CD14-positive monocyte (primary cell): Measurements from ENCODE around the gene DNAAF5. TPM values are rescaled to one million over a fixed set of nuclear protein-coding genes. Genes with fewer than 3 reads are reported as not detected.

ENCODE experiments used
- DNase-seq, 3 donors: peaks; one replicate each; pipeline ENCODE4 v3.0.0-alpha.2; 2011 to 2022
- H2AFZ ChIP-seq: 2 replicates; pipeline ENCODE4 v1.6.0; 2012; ENCODE audit warnings: mild to moderate bottlenecking, low read depth, low read length, inconsistent platforms; ENCODE audit not compliant: insufficient read depth, poor library complexity, severe bottlenecking
- H3K27ac ChIP-seq, 2 donors: 1 replicate in 1 of 2; 2 replicates in 1 of 2; pipeline ENCODE4 v1.5.1; 2012 to 2013; ENCODE audit warnings: low read length in 2 of 2, control low read depth in 1 of 2, inconsistent platforms in 1 of 2, low read depth in 1 of 2, mild to moderate bottlenecking in 1 of 2
- H3K27me3 ChIP-seq, 2 donors: one replicate each; pipeline versions ENCODE4 v1.6.0 to v1.6.1; 2011 to 2013; ENCODE audit warnings: low read length in 2 of 2; ENCODE audit not compliant: control insufficient read depth in 2 of 2, insufficient read depth in 2 of 2
- H3K36me3 ChIP-seq, 2 donors: replicated peaks in 1 of 2; 1 replicate in 1 of 2; 2 replicates in 1 of 2; pipeline versions ENCODE4 v1.5.1 to v1.6.1; 2012 to 2013; ENCODE audit warnings: low read length in 2 of 2, control low read depth in 1 of 2, inconsistent platforms in 1 of 2, mild to moderate bottlenecking in 1 of 2; ENCODE audit not compliant: insufficient read depth in 2 of 2, control insufficient read depth in 1 of 2
- H3K4me1 ChIP-seq, 2 donors: 1 replicate in 1 of 2; 2 replicates in 1 of 2; pipeline versions ENCODE4 v1.5.1 to v1.6.1; 2012 to 2013; ENCODE audit warnings: low read length in 2 of 2, control low read depth in 1 of 2, inconsistent platforms in 1 of 2, mild to moderate bottlenecking in 1 of 2, moderate library complexity in 1 of 2; ENCODE audit not compliant: insufficient read depth in 2 of 2, control insufficient read depth in 1 of 2
- H3K4me2 ChIP-seq: replicated peaks from 2 replicates; pipeline ENCODE3; 2012; ENCODE audit warnings: low read length, moderate library complexity, mild to moderate bottlenecking; ENCODE audit not compliant: poor library complexity, severe bottlenecking; ENCODE audit errors: extremely low read depth
- H3K4me3 ChIP-seq, 3 experiments: fragments of 200-600 bp in 1 of 3; sonication (generic) in 1 of 3; replicated peaks in 1 of 3; 1 replicate in 2 of 3; 2 replicates in 1 of 3; pipeline ENCODE4 v1.5.1; 2011 to 2013; ENCODE audit warnings: low read length in 3 of 3, mild to moderate bottlenecking in 3 of 3, control low read depth in 2 of 3, low read depth in 2 of 3, inconsistent platforms in 1 of 3, moderate library complexity in 1 of 3
- H3K79me2 ChIP-seq: 2 replicates; pipeline ENCODE4 v1.6.0; 2012; ENCODE audit warnings: mild to moderate bottlenecking, control low read depth, inconsistent platforms, low read length, moderate library complexity; ENCODE audit not compliant: insufficient read depth
- H3K9ac ChIP-seq: 2 replicates; pipeline ENCODE4 v1.6.0; 2017; ENCODE audit warnings: low read length, mild to moderate bottlenecking; ENCODE audit not compliant: insufficient read depth, poor library complexity, severe bottlenecking
- H3K9me3 ChIP-seq, 2 donors: replicated peaks in 1 of 2; 1 replicate in 1 of 2; 2 replicates in 1 of 2; pipeline versions ENCODE4 v1.5.1 to v1.6.1; 2012 to 2013; ENCODE audit warnings: low read length in 2 of 2, control low read depth in 1 of 2; ENCODE audit not compliant: control insufficient read depth in 1 of 2, insufficient read depth in 1 of 2
- H4K20me1 ChIP-seq: 2 replicates; pipeline ENCODE4 v1.6.0; 2012; ENCODE audit warnings: mild to moderate bottlenecking, low read length, control low read depth, moderate library complexity; ENCODE audit not compliant: insufficient read depth
- H3K27ac Mint-ChIP-seq, 7 donors: one replicate each; pipeline ENCODE4 v1.8.0; 2020; ENCODE audit warnings: mild to moderate bottlenecking in 7 of 7, mixed read lengths in 7 of 7, moderate library complexity in 6 of 7, inconsistent platforms in 2 of 7
- H3K27me3 Mint-ChIP-seq, 3 donors: one replicate each; pipeline ENCODE4 v1.8.0; 2021 to 2022; ENCODE audit warnings: low read depth in 3 of 3, mild to moderate bottlenecking in 3 of 3, mixed read lengths in 3 of 3, moderate library complexity in 3 of 3, inconsistent platforms in 1 of 3
- H3K36me3 Mint-ChIP-seq, 2 donors: one replicate each; pipeline ENCODE4 v1.8.0; 2020; ENCODE audit warnings: mixed read lengths in 2 of 2, inconsistent platforms in 1 of 2, mild to moderate bottlenecking in 1 of 2
- H3K4me1 Mint-ChIP-seq: one replicate; pipeline ENCODE4 v1.8.0; 2020; ENCODE audit warnings: mild to moderate bottlenecking, mixed read lengths
- H3K4me3 Mint-ChIP-seq, 2 donors: one replicate each; pipeline ENCODE4 v1.8.0; 2020; ENCODE audit warnings: mild to moderate bottlenecking in 2 of 2, mixed read lengths in 2 of 2, moderate library complexity in 1 of 2
- H3K9me3 Mint-ChIP-seq, 7 donors: one replicate each; pipeline ENCODE4 v1.8.0; 2020 to 2022; ENCODE audit warnings: mixed read lengths in 7 of 7, mild to moderate bottlenecking in 6 of 7, moderate library complexity in 6 of 7, inconsistent platforms in 2 of 7
- CTCF ChIP-seq: fragments of 200-600 bp; IDR thresholded peaks from one replicate; pipeline ENCODE4 v1.8.0; 2022; ENCODE audit warnings: antibody characterized with exemption, mild to moderate bottlenecking
- WGBS: methylation state at CpG from one replicate; pipeline ENCODE4 v1.1.5; 2013; ENCODE audit warnings: missing lambda C conversion rate; ENCODE audit not compliant: insufficient coverage; 5-methylcytosine and 5-hydroxymethylcytosine counted together
- intact Hi-C, 2 donors: fragments of 100-400 bp; cut with micrococcal nuclease; formaldehyde crosslinking; loops; one replicate each; pipeline versions ENCODE4 v1.15.0 to v1.15.1; 2023
- polyA plus RNA-seq, 3 donors: library from polyadenylated mRNA; depleted of rRNA in 1 of 3; unstranded in 2 of 3; stranded (reverse) in 1 of 3; fragments of 300-500 nt in 2 of 3; fragments of >200 nt in 1 of 3; fragmentation: Illumina TruSeq in 2 of 3; gene quantifications; 1 replicate in 2 of 3; 2 replicates in 1 of 3; pipeline ENCODE4 v1.2.3, GENCODE V29; 2012 to 2021

DNAAF5 gene
- polyA plus RNA-seq, 3 donors: 1.2 to 9.6 (median 2.0) TPM

GRCh38 chr7:727806-728460 lies 1.4 kb downstream of the DNAAF5 start:
- peaks cover 15 to 16% of the 10 kb centered on the region in 2 donors for H3K36me3 Mint-ChIP-seq
- no peak overlapping the region for H3K27ac ChIP-seq
- H3K27ac Mint-ChIP-seq: no peak overlapping the region
- H3K9me3 ChIP-seq: peaks cover 7 to 9% of the 10 kb centered on the region in 2 donors
- no peaks in the 10 kb centered on the region for H3K79me2 ChIP-seq
- WGBS: 70% methylated on average over 9 of the region's 21 CpGs
- no peaks in the 10 kb centered on the region for H4K20me1 ChIP-seq
- H3K27me3 Mint-ChIP-seq: peaks cover 0 to 3% (median 2%) of the 10 kb centered on the region in 3 donors
- H3K4me1 ChIP-seq: peaks cover 13 to 15% of the 10 kb centered on the region in 2 donors
- no peak overlapping the region for H2AFZ ChIP-seq
- peak overlapping the region; percentile 79 for H3K4me2 ChIP-seq
- TF ChIP-seq CTCF: no peak
- peaks cover 17% of the 10 kb centered on the region for H3K4me1 Mint-ChIP-seq
- H3K9ac ChIP-seq: no peak overlapping the region
- peaks cover 16 to 29% (median 22%) of the 10 kb centered on the region in 7 donors for H3K9me3 Mint-ChIP-seq
- DNase-seq: no peak
- intact Hi-C loops: loop anchor here in 1 of 2 donors (10.0 kb wide), 1 partner anchor 123 kb away; no protein-coding TSS in a partner anchor
- H3K36me3 ChIP-seq: peaks cover 13 to 30% of the 10 kb centered on the region in 2 donors
- H3K4me3 ChIP-seq: peak overlapping the region in 1 of 3 experiments; percentile 80
- H3K27me3 ChIP-seq: no peaks in the 10 kb centered on the region
- H3K4me3 Mint-ChIP-seq: peak overlapping the region; percentile 6 to 86

- H3K9me3 Mint-ChIP-seq: peaks cover 14 to 22% (median 21%) of the 10 kb centered on the region in 7 donors
- no peak for TF ChIP-seq CTCF
- DNase-seq: no peak
Measured at GRCh38 chr7:728602-729001, 2.1 kb downstream of the DNAAF5 start.

More at GRCh38 chr7:728602-729001, 2.1 kb downstream of the DNAAF5 start:
- no peak overlapping the region for H3K4me3 Mint-ChIP-seq
- H3K9me3 ChIP-seq: peaks cover 5% of the 10 kb centered on the region in 2 donors
- peaks cover 17% of the 10 kb centered on the region for H3K4me1 Mint-ChIP-seq
- no peaks in the 10 kb centered on the region for H3K27me3 ChIP-seq
- no peak overlapping the region for H2AFZ ChIP-seq
- H3K27ac ChIP-seq: no peak overlapping the region
- no peak overlapping the region for H3K9ac ChIP-seq
- H4K20me1 ChIP-seq: no peaks in the 10 kb centered on the region
- peaks cover 15 to 20% of the 10 kb centered on the region in 2 donors for H3K36me3 Mint-ChIP-seq
- H3K79me2 ChIP-seq: no peaks in the 10 kb centered on the region
- H3K27me3 Mint-ChIP-seq: peaks cover 0 to 2% (median 2%) of the 10 kb centered on the region in 3 donors
- intact Hi-C loops: loop anchor here in 1 of 2 donors (10.0 kb wide), 1 partner anchor 124 kb away; no protein-coding TSS in a partner anchor
- peaks cover 13 to 30% of the 10 kb centered on the region in 2 donors for H3K36me3 ChIP-seq
- H3K4me3 ChIP-seq: no peak overlapping the region
- no CpG with 5 or more reads among the region's 9 CpGs for WGBS
- peaks cover 13 to 15% of the 10 kb centered on the region in 2 donors for H3K4me1 ChIP-seq
- H3K27ac Mint-ChIP-seq: no peak overlapping the region
- H3K4me2 ChIP-seq: no peak overlapping the region
